Skeletal muscle tissue (tissue), 4 donors: ENCODE measurements around the gene SDR9C7. TPM values are rescaled to one million over a fixed set of nuclear protein-coding genes. Genes with fewer than 3 reads are reported as not detected.
"Not testable (repeated sequence)": the region's sequence is repeated elsewhere in the genome, so short reads cannot be mapped to it uniquely, and the experiment has no call there.

ENCODE experiments used
- H3K27ac ChIP-seq: one replicate; pipeline ENCODE4 v1.7.0; 2013; ENCODE audit warnings: mild to moderate bottlenecking, low read depth, low read length, inconsistent platforms
- H3K27me3 ChIP-seq, 3 donors: one replicate each; pipeline ENCODE4 v1.7.0; 2013; ENCODE audit warnings: low read length in 3 of 3; ENCODE audit not compliant: control insufficient read depth in 3 of 3, insufficient read depth in 3 of 3
- H3K36me3 ChIP-seq, 3 donors: one replicate each; pipeline ENCODE4 v1.7.0; 2013; ENCODE audit warnings: low read length in 3 of 3; ENCODE audit not compliant: control insufficient read depth in 3 of 3, insufficient read depth in 3 of 3
- H3K4me1 ChIP-seq, 3 donors: one replicate each; pipeline ENCODE4 v1.7.0; 2013; ENCODE audit warnings: low read length in 3 of 3, mild to moderate bottlenecking in 3 of 3; ENCODE audit not compliant: control insufficient read depth in 3 of 3, insufficient read depth in 3 of 3
- H3K4me3 ChIP-seq, 3 donors: one replicate each; pipeline ENCODE4 v1.7.0; 2013; ENCODE audit warnings: low read length in 3 of 3
- H3K9ac ChIP-seq, 3 donors: one replicate each; pipeline ENCODE4 v1.7.0; 2013; ENCODE audit warnings: low read length in 3 of 3, mild to moderate bottlenecking in 3 of 3, moderate library complexity in 2 of 3, low read depth in 1 of 3
- H3K9me3 ChIP-seq, 3 donors: one replicate each; pipeline ENCODE4 v1.7.0; 2013; ENCODE audit warnings: low read length in 3 of 3; ENCODE audit not compliant: control insufficient read depth in 3 of 3
- total RNA-seq: library from RNA; depleted of rRNA; stranded (reverse); fragments of >200 nt; gene quantifications from one replicate; pipeline ENCODE4 v1.2.3, GENCODE V29; 2014
- donor health status: Osteomylitis.

The SDR9C7 gene
- total RNA-seq, 1 donor from 2014 or later = not detected

DNA sequence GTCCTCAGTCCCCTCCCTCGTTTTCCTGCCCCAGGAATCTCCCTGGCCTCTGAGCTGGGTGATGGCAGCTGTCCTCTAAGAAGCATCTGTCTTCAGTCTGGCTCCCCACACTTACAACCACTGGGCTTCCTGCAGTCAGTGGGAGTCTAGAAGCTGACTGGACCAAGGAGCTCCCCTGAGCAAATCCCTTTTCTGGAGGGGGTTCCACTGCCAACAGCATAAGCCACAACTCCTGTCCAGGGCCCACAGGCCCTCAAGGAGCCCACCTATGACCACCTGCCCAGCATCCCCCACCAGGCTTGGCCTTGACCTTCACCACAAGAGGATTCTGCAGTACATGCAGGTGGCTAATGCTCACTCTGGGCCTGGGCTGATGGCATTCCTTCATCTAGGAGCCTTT is 19.1 kb upstream of the SDR9C7 start:
- no peaks in the 10 kb centered on the region for H3K27me3 ChIP-seq
- H3K9me3 ChIP-seq = peaks cover 0 to 1% (median under 1%) of the 10 kb centered on the region in 3 donors
- H3K36me3 ChIP-seq = peaks cover 0 to 5% (median 4%) of the 10 kb centered on the region in 3 donors
- no peak overlapping the region for H3K27ac ChIP-seq
- H3K4me1 ChIP-seq = no peaks in the 10 kb centered on the region
- no peak overlapping the region for H3K9ac ChIP-seq
- H3K4me3 ChIP-seq = no peak overlapping the region

GRCh38 chr12:56951582-56952339 is 17.6 kb upstream of the SDR9C7 start:
- Histone ChIP-seq H3K27me3 (no peaks in the 10 kb centered on the region), H3K4me1 (no peaks in the 10 kb centered on the region), H3K9ac (no peak overlapping the region)

DNA sequence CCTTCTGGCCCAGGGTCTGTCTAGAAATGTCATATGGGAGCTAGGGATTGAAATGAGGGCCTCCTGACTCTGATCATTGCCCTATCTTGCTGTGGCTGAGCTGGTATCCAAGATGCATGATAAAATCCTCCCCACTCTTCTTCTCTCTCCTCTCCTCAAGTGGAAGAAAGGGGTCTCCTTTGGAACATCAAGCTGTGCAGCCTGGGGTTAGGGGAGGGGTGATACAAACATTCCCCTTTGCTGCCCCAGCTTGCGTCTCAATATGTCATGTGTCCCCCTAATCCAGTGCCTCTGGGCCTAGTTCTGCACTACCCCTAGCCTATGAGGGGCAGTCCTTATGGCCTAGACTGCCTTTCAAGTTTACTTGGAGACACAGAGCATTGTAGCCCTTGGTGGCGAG is 14.7 kb upstream of the SDR9C7 start:
- H3K27me3 ChIP-seq = no peaks in the 10 kb centered on the region
- H3K9ac ChIP-seq = no peak overlapping the region
- no peak overlapping the region for H3K4me3 ChIP-seq
- peaks cover 0 to 5% (median 4%) of the 10 kb centered on the region in 3 donors for H3K36me3 ChIP-seq
- no peak overlapping the region for H3K27ac ChIP-seq
- no peaks in the 10 kb centered on the region for H3K9me3 ChIP-seq
- no peaks in the 10 kb centered on the region for H3K4me1 ChIP-seq

More at GRCh38 chr12:56951582-56952339, 17.6 kb upstream of the SDR9C7 start:
- H3K9me3 ChIP-seq = no peaks in the 10 kb centered on the region
- H3K27ac ChIP-seq = no peak overlapping the region
- peaks cover 0 to 5% (median 4%) of the 10 kb centered on the region in 3 donors for H3K36me3 ChIP-seq
- no peak overlapping the region for H3K4me3 ChIP-seq

DNA sequence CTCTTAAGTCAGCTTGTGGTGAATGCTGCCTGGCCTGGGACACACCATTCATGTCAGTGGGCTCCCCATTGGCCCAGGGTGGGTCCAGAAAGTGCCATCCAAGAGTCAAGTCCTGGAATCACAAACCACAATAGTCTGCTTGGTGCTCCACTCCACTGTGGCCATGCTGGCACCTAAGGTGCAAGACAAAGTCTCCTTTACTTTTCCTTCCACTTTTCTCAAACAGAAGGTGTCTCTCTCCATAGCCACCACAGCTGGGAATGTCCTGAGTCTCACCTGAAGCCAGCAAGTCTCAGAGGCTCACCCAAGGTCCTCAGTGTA is 14.2 kb upstream of the SDR9C7 start:
- Histone ChIP-seq H3K9ac (no peak overlapping the region), H3K9me3 (no peaks in the 10 kb centered on the region), H3K27me3 (no peaks in the 10 kb centered on the region), H3K4me3 (no peak overlapping the region), H3K4me1 (no peaks in the 10 kb centered on the region), H3K27ac (no peak overlapping the region), H3K36me3 (peaks cover 0 to 5% (median 4%) of the 10 kb centered on the region in 3 donors)

GRCh38 chr12:56947633-56948456 is 13.6 kb upstream of the SDR9C7 start:
- no peaks in the 10 kb centered on the region for H3K27me3 ChIP-seq
- peaks cover 0 to 5% (median 4%) of the 10 kb centered on the region in 3 donors for H3K36me3 ChIP-seq
- no peak overlapping the region for H3K9ac ChIP-seq
- H3K4me3 ChIP-seq = no peak overlapping the region
- H3K4me1 ChIP-seq = no peaks in the 10 kb centered on the region
- no peaks in the 10 kb centered on the region for H3K9me3 ChIP-seq
- H3K27ac ChIP-seq = no peak overlapping the region

DNA sequence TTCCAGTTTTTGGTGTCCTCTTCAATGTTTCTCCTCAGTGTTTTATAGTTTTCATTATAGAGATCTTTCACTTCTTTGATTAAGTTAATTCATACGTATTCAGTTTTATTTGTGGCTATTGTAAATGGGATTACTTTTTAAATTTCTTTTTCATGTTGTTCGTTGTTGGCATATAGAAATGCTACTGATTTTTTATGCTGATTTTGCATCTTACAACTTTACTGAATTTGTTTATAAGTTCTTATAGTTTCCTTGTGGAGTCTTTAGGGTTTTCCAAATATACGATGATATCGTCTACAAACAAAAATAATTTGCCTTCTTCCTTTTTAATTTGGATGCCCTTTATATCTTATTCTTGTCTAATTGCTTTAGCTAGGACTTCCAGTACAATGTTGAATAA is 9.7 kb upstream of the SDR9C7 start:
- no peaks in the 10 kb centered on the region for H3K36me3 ChIP-seq
- no peak overlapping the region for H3K9ac ChIP-seq
- H3K27ac ChIP-seq = no peak overlapping the region
- H3K9me3 ChIP-seq = no peaks in the 10 kb centered on the region
- peaks cover 0 to 9% (median 3%) of the 10 kb centered on the region in 3 donors for H3K4me1 ChIP-seq
- H3K4me3 ChIP-seq = no peak overlapping the region
- H3K27me3 ChIP-seq = no peaks in the 10 kb centered on the region

DNA sequence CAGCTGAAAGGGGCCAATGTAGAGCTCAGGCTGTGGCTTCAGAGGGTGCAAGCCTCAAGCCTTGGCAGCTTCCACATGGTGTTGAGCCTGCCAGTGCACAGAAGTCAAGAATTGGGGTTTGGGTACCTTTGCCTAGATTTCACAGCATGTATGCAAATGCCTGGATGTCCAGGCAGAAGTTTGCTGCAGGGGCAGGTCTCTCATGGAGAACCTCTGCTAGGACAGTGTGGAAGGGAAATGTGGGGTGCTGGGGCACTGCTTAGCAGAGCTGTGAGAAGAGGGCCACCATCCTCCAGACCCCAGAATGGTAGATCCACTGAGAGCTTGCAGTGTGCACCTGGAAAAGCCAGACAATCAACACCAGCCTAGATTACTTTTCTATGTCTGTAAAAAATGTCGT is 9.2 kb upstream of the SDR9C7 start:
- H3K9ac ChIP-seq, H3K4me3 ChIP-seq, H3K4me1 ChIP-seq, H3K36me3 ChIP-seq, H3K27ac ChIP-seq, H3K9me3 ChIP-seq, H3K27me3 ChIP-seq: not testable (repeated sequence)

GRCh38 chr12:56941299-56942017 is 7.2 kb upstream of the SDR9C7 start:
- Histone ChIP-seq H3K4me1 (peaks cover 0 to 9% (median 3%) of the 10 kb centered on the region in 3 donors), H3K36me3 (no peaks in the 10 kb centered on the region), H3K27me3 (no peaks in the 10 kb centered on the region), H3K9me3 (no peaks in the 10 kb centered on the region), H3K9ac (no peak overlapping the region), H3K27ac (no peak overlapping the region), H3K4me3 (peak overlapping the region in 1 of 3 donors; percentile 29)

- not testable (repeated sequence) for H3K4me1 ChIP-seq, H3K9me3 ChIP-seq, H3K9ac ChIP-seq, H3K27me3 ChIP-seq, H3K36me3 ChIP-seq, H3K27ac ChIP-seq, H3K4me3 ChIP-seq
Measured at GRCh38 chr12:56940942-56941298, 6.7 kb upstream of the SDR9C7 start.

GRCh38 chr12:56935752-56936151 is 1.5 kb upstream of the SDR9C7 start:
- no peaks in the 10 kb centered on the region for H3K36me3 ChIP-seq
- no peak overlapping the region for H3K9ac ChIP-seq
- no peaks in the 10 kb centered on the region for H3K4me1 ChIP-seq
- no peak overlapping the region for H3K27ac ChIP-seq
- H3K4me3 ChIP-seq = no peak overlapping the region
- no peaks in the 10 kb centered on the region for H3K27me3 ChIP-seq
- H3K9me3 ChIP-seq = no peaks in the 10 kb centered on the region
